Keratinocyte (primary cell): ENCODE data around the gene CSNK2A2. TPM values are rescaled to one million over a fixed set of nuclear protein-coding genes. Genes with fewer than 3 reads are reported as not detected.

ENCODE experiments used
- DNase-seq: peaks from one replicate; pipeline ENCODE4 v3.0.0-alpha.2; 2011; ENCODE audit warnings: low read depth, missing footprints, low spot score
- FAIRE-seq: peaks from 2 replicates; lab custom pipeline; 2011; peaks lifted over from hg19 to GRCh38; lab: Jason Lieb, UNC
- H2AFZ ChIP-seq: 2 replicates; pipeline ENCODE4 v1.6.0; 2012; ENCODE audit warnings: low read length, control low read depth, inconsistent platforms; ENCODE audit not compliant: control insufficient read depth
- H3K27ac ChIP-seq: 2 replicates; pipeline ENCODE4 v1.5.1; 2011; ENCODE audit warnings: low read length; ENCODE audit not compliant: control insufficient read depth, insufficient read depth
- H3K27me3 ChIP-seq: 3 replicates; pipeline ENCODE4 v1.6.0; 2011; ENCODE audit warnings: low read length; ENCODE audit not compliant: control insufficient read depth, insufficient read depth; ENCODE audit errors: extremely low read depth
- H3K36me3 ChIP-seq, 2 experiments: 2 replicates in 1 of 2; 3 replicates in 1 of 2; pipeline ENCODE4 v1.5.1; 2011; ENCODE audit warnings: low read length in 2 of 2, mild to moderate bottlenecking in 1 of 2; ENCODE audit not compliant: control insufficient read depth in 2 of 2, insufficient read depth in 2 of 2; ENCODE audit errors: extremely low read depth in 1 of 2
- H3K4me1 ChIP-seq: 3 replicates; pipeline ENCODE4 v1.5.1; 2011; ENCODE audit warnings: low read length; ENCODE audit not compliant: control insufficient read depth, insufficient read depth; ENCODE audit errors: extremely low read depth
- H3K4me2 ChIP-seq: 3 replicates; pipeline ENCODE4 v1.6.0; 2011; ENCODE audit warnings: low read depth, low read length; ENCODE audit not compliant: control insufficient read depth, insufficient read depth; ENCODE audit errors: extremely low read depth
- H3K4me3 ChIP-seq, 3 experiments: fragments of 200-600 bp in 1 of 3; sonication (generic) in 1 of 3; 2 replicates in 2 of 3; 3 replicates in 1 of 3; pipeline ENCODE4 v1.5.1; 2011 to 2016; ENCODE audit warnings: low read length in 3 of 3, mild to moderate bottlenecking in 3 of 3, control low read depth in 2 of 3, inconsistent platforms in 1 of 3, low read depth in 1 of 3, mixed read lengths in 1 of 3, mixed run types in 1 of 3, moderate library complexity in 1 of 3; ENCODE audit not compliant: control insufficient read depth in 2 of 3, insufficient read depth in 2 of 3; ENCODE audit errors: extremely low read depth in 1 of 3
- H3K79me2 ChIP-seq: 2 replicates; pipeline ENCODE4 v1.6.0; 2012; ENCODE audit warnings: low read length; ENCODE audit not compliant: control insufficient read depth, insufficient read depth
- H3K9ac ChIP-seq: 3 replicates; pipeline ENCODE4 v1.6.0; 2011; ENCODE audit warnings: low read length; ENCODE audit not compliant: control insufficient read depth, insufficient read depth; ENCODE audit errors: extremely low read depth
- H3K9me1 ChIP-seq: 3 replicates; pipeline ENCODE4 v1.6.0; 2011; ENCODE audit warnings: low read length; ENCODE audit not compliant: control insufficient read depth, insufficient read depth; ENCODE audit errors: extremely low read depth
- H3K9me3 ChIP-seq: 2 replicates; pipeline ENCODE4 v1.5.1; 2012; ENCODE audit warnings: low read depth, low read length; ENCODE audit not compliant: control insufficient read depth
- H4K20me1 ChIP-seq: 3 replicates; pipeline ENCODE4 v1.6.0; 2011; ENCODE audit warnings: low read length; ENCODE audit not compliant: control insufficient read depth, insufficient read depth; ENCODE audit errors: extremely low read depth
- CTCF ChIP-seq, 3 experiments: IDR thresholded peaks in 1 of 3; conservative IDR thresholded peaks in 1 of 3; optimal IDR thresholded peaks in 1 of 3; 2 replicates in 2 of 3; 3 replicates in 1 of 3; pipeline versions ENCODE3 to v1.5.1; 2011; ENCODE audit warnings: low read length in 3 of 3, mild to moderate bottlenecking in 3 of 3, moderate library complexity in 2 of 3, control low read depth in 1 of 3, inconsistent platforms in 1 of 3; ENCODE audit not compliant: insufficient read depth in 2 of 3; ENCODE audit errors: extremely low read depth in 1 of 3
- EZH2 ChIP-seq: IDR thresholded peaks from one replicate; pipeline ENCODE4 v1.6.1; 2012; ENCODE audit warnings: inconsistent platforms, mild to moderate bottlenecking, low read length, moderate library complexity
- dilution Hi-C: fragments of 300-500 bp; cut with MboI; formaldehyde crosslinking; loops from one replicate; pipeline ENCODE4 v1.7.0; 2020; ENCODE audit warnings: low sequenced_read_pairs; ENCODE audit not compliant: extremely low pct_ligation_motif_present
- polyA plus RNA-seq, 5 experiments: library from polyadenylated mRNA; depleted of rRNA in 3 of 5; stranded (reverse) in 3 of 5; stranded (forward) in 1 of 5; unstranded in 1 of 5; fragments of >200 nt; gene quantifications; 1 replicate in 1 of 5; 2 replicates in 3 of 5; 3 replicates in 1 of 5; pipeline versions ENCODE4 v1.2.1 to v1.2.3, GENCODE V29; 2011 to 2012; ENCODE audit warnings: missing spikeins in 2 of 5, low read depth in 1 of 5, low replicate concordance in 1 of 5

Gene CSNK2A2
- polyA plus RNA-seq, 1 donor (not counting 4 experiments of a cell fraction or from before 2014, with no cell fraction given), result 49.6 TPM

DNA sequence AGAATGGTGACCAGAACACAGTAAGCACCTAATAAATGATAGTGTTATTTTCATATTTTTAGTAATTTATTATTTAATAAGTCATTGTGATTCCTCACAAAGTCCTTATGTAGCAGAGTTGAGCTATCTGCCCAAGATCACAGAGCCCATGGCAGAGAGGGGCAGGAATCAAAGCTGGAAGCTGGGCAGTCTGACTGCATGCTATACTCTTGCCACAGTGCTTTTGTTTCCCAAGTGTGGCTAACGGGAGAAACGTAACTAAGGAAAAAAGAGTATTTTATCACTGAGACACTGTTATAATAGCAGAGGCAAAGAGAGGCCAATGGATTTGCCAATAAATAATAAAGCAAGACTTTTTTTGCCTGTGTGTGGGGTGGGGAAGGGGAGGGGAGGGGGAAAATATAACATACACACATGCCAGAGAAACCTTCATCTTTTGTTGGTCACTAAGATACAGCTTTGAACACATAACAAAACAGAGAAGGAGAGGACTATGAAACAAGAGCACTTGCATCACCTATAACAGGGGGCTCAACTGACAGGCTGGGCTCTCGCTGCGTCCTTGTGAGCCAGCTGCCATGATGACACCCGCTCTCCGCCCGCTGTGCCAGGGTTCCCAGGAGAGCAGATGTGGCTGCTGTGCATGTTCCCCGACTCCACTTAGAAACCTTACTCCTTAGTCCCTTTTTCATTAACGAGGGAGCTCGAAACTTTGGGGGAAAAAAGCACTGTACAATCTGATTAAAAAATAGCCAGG, 10.1 kb downstream of the CSNK2A2 start:
- TF ChIP-seq CTCF (optimal IDR thresholded peaks at IDR 0.05 in 1 of 3, IDR thresholded peaks at IDR 0.05 in 1 of 3, conservative IDR thresholded peaks at IDR 0.05 in 1 of 3; ENCODE audit: extremely low read depth in 1 of 3, insufficient read depth in 2 of 3, low read length in 3 of 3) (no peak), EZH2 (no peak)
- Histone ChIP-seq H3K9ac (no peak overlapping the region), H2AFZ (no peak overlapping the region), H3K9me1 (no peaks in the 10 kb centered on the region), H3K27me3 (no peaks in the 10 kb centered on the region), H3K36me3 (peaks cover 28 to 36% of the 10 kb centered on the region in 2 experiments), H3K4me1 (no peaks in the 10 kb centered on the region), H4K20me1 (peaks cover 2% of the 10 kb centered on the region), H3K27ac (no peak overlapping the region), H3K4me3 (no peak overlapping the region), H3K4me2 (no peak overlapping the region), H3K79me2 (peaks cover 28% of the 10 kb centered on the region), H3K9me3 (no peaks in the 10 kb centered on the region)
- FAIRE-seq (no peak), DNase-seq (no peak)
- dilution Hi-C loops, result no loop called here

DNA sequence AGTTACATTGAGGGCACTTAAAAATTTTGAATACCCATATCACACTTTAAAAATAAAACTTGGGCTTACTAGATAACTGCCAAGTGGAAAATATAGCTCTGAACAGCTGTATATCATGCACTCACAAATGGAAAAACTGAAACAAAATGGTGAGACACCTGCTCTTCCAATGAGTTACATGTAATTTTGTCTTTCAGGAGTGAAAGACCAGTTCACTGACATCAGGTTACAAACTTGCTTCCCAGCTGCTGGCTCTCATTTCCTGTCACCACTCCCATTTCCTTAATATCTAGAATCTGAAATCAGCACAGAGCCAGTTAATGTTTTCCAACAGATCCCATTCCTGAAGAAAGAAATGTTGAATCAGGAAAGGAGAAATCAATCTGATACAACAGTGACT, 10.8 kb downstream of the CSNK2A2 start:
- Histone ChIP-seq H4K20me1 (no peaks in the 10 kb centered on the region), H3K79me2 (peaks cover 22% of the 10 kb centered on the region), H3K9me1 (no peaks in the 10 kb centered on the region), H3K9ac (no peak overlapping the region), H3K4me2 (no peak overlapping the region), H3K27ac (no peak overlapping the region), H2AFZ (no peak overlapping the region), H3K9me3 (no peaks in the 10 kb centered on the region), H3K27me3 (no peaks in the 10 kb centered on the region), H3K4me3 (no peak overlapping the region), H3K4me1 (no peaks in the 10 kb centered on the region), H3K36me3 (peaks cover 25 to 32% of the 10 kb centered on the region in 2 experiments)
- DNase-seq (no peak), FAIRE-seq (no peak)
- no peak for TF ChIP-seq EZH2
- TF ChIP-seq CTCF (optimal IDR thresholded peaks at IDR 0.05 in 1 of 3, IDR thresholded peaks at IDR 0.05 in 1 of 3, conservative IDR thresholded peaks at IDR 0.05 in 1 of 3; ENCODE audit: extremely low read depth in 1 of 3, insufficient read depth in 2 of 3, low read length in 3 of 3), result no peak
- dilution Hi-C loops, result no loop called here
